Endothelial cell of umbilical vein (primary cell): ENCODE data around the gene NACAD. TPM values are rescaled to one million over a fixed set of nuclear protein-coding genes. Genes with fewer than 3 reads are reported as not detected.

Experiments
- BruUV-seq: library from RNA; stranded (reverse); fragments of 400-500 nt; replicated peaks from 2 replicates; lab custom pipeline; 2021; lab: Mats Ljungman, UMichigan
- CTCF ChIA-PET: fragments of 300-600, 350-600 bp; sonication (Branson Sonifier 250); formaldehyde crosslinking; loops from one replicate; lab custom pipeline; 2021; ENCODE audit warnings: antibody characterized with exemption, inconsistent platforms; lab: Charles Lee
- POLR2A ChIA-PET: fragments of 300-600, 350-600 bp; sonication (Branson Sonifier 250); formaldehyde crosslinking; loops from one replicate; lab custom pipeline; 2021; ENCODE audit warnings: antibody characterized with exemption, inconsistent platforms; lab: Charles Lee
- DNase-seq: peaks from one replicate; pipeline ENCODE4 v3.0.0-alpha.2; 2011; ENCODE audit warnings: low read depth, low spot score
- FAIRE-seq: peaks from 2 replicates; lab custom pipeline; 2011; peaks lifted over from hg19 to GRCh38; lab: Jason Lieb, UNC
- H2AFZ ChIP-seq: 2 replicates; pipeline ENCODE4 v1.6.0; 2012; ENCODE audit warnings: low read depth, low read length, control low read depth, inconsistent platforms
- H3K27ac ChIP-seq: 2 replicates; pipeline ENCODE4 v1.5.1; 2011; ENCODE audit warnings: low read depth, mild to moderate bottlenecking, control low read depth, low read length, moderate library complexity; ENCODE audit not compliant: insufficient read depth
- H3K27me3 ChIP-seq, 2 experiments: 2 replicates each; pipeline versions ENCODE4 v1.6.0 to v1.6.1; 2011; ENCODE audit warnings: low read length in 2 of 2, mixed read lengths in 1 of 2; ENCODE audit not compliant: control insufficient read depth in 2 of 2, insufficient read depth in 2 of 2
- H3K36me3 ChIP-seq, 2 experiments: 2 replicates in 1 of 2; 3 replicates in 1 of 2; pipeline ENCODE4 v1.5.1; 2011; ENCODE audit warnings: low read length in 2 of 2, mild to moderate bottlenecking in 1 of 2, moderate library complexity in 1 of 2; ENCODE audit not compliant: control insufficient read depth in 2 of 2, insufficient read depth in 2 of 2; ENCODE audit errors: extremely low read depth in 1 of 2
- H3K4me1 ChIP-seq: 3 replicates; pipeline ENCODE4 v1.5.1; 2011; ENCODE audit warnings: mild to moderate bottlenecking, low read length; ENCODE audit not compliant: control insufficient read depth, insufficient read depth; ENCODE audit errors: extremely low read depth
- H3K4me2 ChIP-seq: 2 replicates; pipeline ENCODE4 v1.6.1; 2011; ENCODE audit warnings: low read length, control low read depth, mixed read lengths; ENCODE audit not compliant: insufficient read depth
- H3K4me3 ChIP-seq, 3 experiments: fragments of 200-600 bp in 1 of 3; sonication (generic), shearing (Covaris generic) in 1 of 3; replicated peaks in 1 of 3; 2 replicates each; pipeline ENCODE4 v1.5.1; 2011 to 2016; ENCODE audit warnings: control low read depth in 3 of 3, low read length in 3 of 3, mild to moderate bottlenecking in 2 of 3, inconsistent platforms in 1 of 3, low read depth in 1 of 3, moderate library complexity in 1 of 3; ENCODE audit not compliant: insufficient read depth in 1 of 3
- H3K79me2 ChIP-seq: 2 replicates; pipeline ENCODE4 v1.6.0; 2012; ENCODE audit warnings: low read length, inconsistent platforms; ENCODE audit not compliant: control insufficient read depth, insufficient read depth
- H3K9ac ChIP-seq: replicated peaks from 2 replicates; pipeline ENCODE3; 2011; ENCODE audit warnings: low read length, control low read depth; ENCODE audit not compliant: insufficient read depth; ENCODE audit errors: extremely low read depth
- H3K9me1 ChIP-seq: replicated peaks from 3 replicates; pipeline ENCODE4 v1.6.0; 2011; ENCODE audit warnings: mild to moderate bottlenecking, low read length; ENCODE audit not compliant: control insufficient read depth, insufficient read depth; ENCODE audit errors: extremely low read depth
- H3K9me3 ChIP-seq: replicated peaks from 2 replicates; pipeline ENCODE4 v1.5.1; 2012; ENCODE audit warnings: low read length, inconsistent platforms; ENCODE audit not compliant: control insufficient read depth, insufficient read depth
- H4K20me1 ChIP-seq: replicated peaks from 2 replicates; pipeline ENCODE3; 2011; ENCODE audit warnings: mild to moderate bottlenecking, low read length; ENCODE audit not compliant: control insufficient read depth, insufficient read depth; ENCODE audit errors: extremely low read depth
- CTCF ChIP-seq, 2 donors: IDR thresholded peaks; 1 replicate in 1 of 2; 2 replicates in 1 of 2; pipeline ENCODE4 v1.5.1; 2011; ENCODE audit warnings: low read length in 2 of 2, mild to moderate bottlenecking in 2 of 2, moderate library complexity in 2 of 2, control low read depth in 1 of 2, inconsistent platforms in 1 of 2, low read depth in 1 of 2; ENCODE audit not compliant: insufficient read depth in 1 of 2; ENCODE audit errors: extremely low read depth in 1 of 2
- EZH2 ChIP-seq: IDR thresholded peaks from 2 replicates; pipeline ENCODE4 v1.6.1; 2012; ENCODE audit warnings: borderline replicate concordance, low read depth, mild to moderate bottlenecking, moderate library complexity, low read length, inconsistent platforms; ENCODE audit not compliant: severe bottlenecking
- FOS ChIP-seq: IDR thresholded peaks from 2 replicates; pipeline ENCODE4 v1.6.1; 2011; ENCODE audit warnings: mild to moderate bottlenecking, low read length, moderate library complexity, borderline replicate concordance; ENCODE audit not compliant: insufficient read depth
- GATA2 ChIP-seq: IDR thresholded peaks from 2 replicates; pipeline ENCODE4 v1.7.0; 2011; ENCODE audit warnings: low read depth, mild to moderate bottlenecking, moderate library complexity, mixed read lengths, low read length; ENCODE audit not compliant: insufficient read length, insufficient read depth
- JUN ChIP-seq: IDR thresholded peaks from 2 replicates; pipeline ENCODE4 v1.6.1; 2011; ENCODE audit warnings: borderline replicate concordance, low read depth; ENCODE audit not compliant: insufficient read length, insufficient read depth
- MAX ChIP-seq: IDR thresholded peaks from 2 replicates; pipeline ENCODE4 v1.6.1; 2011; ENCODE audit not compliant: insufficient read depth, insufficient read length
- MYC ChIP-seq: IDR thresholded peaks from one replicate; pipeline ENCODE4 v1.6.1; 2011; ENCODE audit warnings: mild to moderate bottlenecking, low read depth, low read length
- POLR2A ChIP-seq: IDR thresholded peaks from 2 replicates; pipeline ENCODE4 v1.6.1; 2012; ENCODE audit warnings: low read depth, mild to moderate bottlenecking, control low read depth, low read length
- POLR2AphosphoS5 ChIP-seq: IDR thresholded peaks from 2 replicates; pipeline ENCODE4 v1.6.1; 2012; ENCODE audit warnings: low read depth, mild to moderate bottlenecking, control low read depth, low read length, moderate library complexity; ENCODE audit not compliant: insufficient read depth
- dilution Hi-C: fragments of 300-500 bp; cut with MboI; formaldehyde crosslinking; loops from one replicate; pipeline ENCODE4 v1.15.0; 2019; ENCODE audit warnings: low sequenced_read_pairs; ENCODE audit not compliant: extremely low pct_ligation_motif_present
- intact Hi-C: fragments of 100-400 bp; cut with micrococcal nuclease; formaldehyde crosslinking; loops from one replicate; pipeline ENCODE4 v1.10.0; 2022
- polyA plus RNA-seq, 4 experiments: library from polyadenylated mRNA; depleted of rRNA in 3 of 4; stranded (reverse) in 3 of 4; unstranded in 1 of 4; fragments of >200 nt; gene quantifications; 2 replicates each; pipeline versions ENCODE4 v1.2.1 to v1.2.3, GENCODE V29; 2011 to 2012; ENCODE audit warnings: missing spikeins in 1 of 4
- total RNA-seq: library from RNA; stranded (reverse); gene quantifications from 2 replicates; pipeline ENCODE4 v1.2.3, GENCODE V29; 2021

Gene NACAD
- total and polyA plus RNA-seq, 2 donors (not counting 3 experiments of a cell fraction or from before 2014, with no cell fraction given) = 1.4 to 6.6 TPM

- Histone ChIP-seq H3K79me2 (peaks cover 40% of the 10 kb centered on the region), H2AFZ (no peak overlapping the region), H4K20me1 (no peaks in the 10 kb centered on the region), H3K4me3 (no peak overlapping the region), H3K4me1 (peaks cover 8% of the 10 kb centered on the region), H3K4me2 (no peak overlapping the region), H3K36me3 (peaks cover 15 to 38% of the 10 kb centered on the region in 2 experiments), H3K27ac (no peak overlapping the region), H3K9ac (no peak overlapping the region), H3K27me3 (peaks cover 0 to 9% of the 10 kb centered on the region in 2 experiments), H3K9me1 (no peaks in the 10 kb centered on the region), H3K9me3 (no peaks in the 10 kb centered on the region)
- ChIA-PET CTCF (no interaction called here), POLR2A (no interaction called here)
- intact Hi-C loops (no loop called here), dilution Hi-C loops (no loop called here)
- TF ChIP-seq EZH2 = no peak
- no peak for TF ChIP-seq MAX
- TF ChIP-seq FOS = no peak
- TF ChIP-seq CTCF (IDR thresholded peaks at IDR 0.05; ENCODE audit: extremely low read depth in 1 of 2, insufficient read depth in 1 of 2, low read depth in 1 of 2, low read length in 2 of 2) = no peak
- no peak for DNase-seq
- no TSS peak for BruUV-seq
- no peak for FAIRE-seq
Measured at GRCh38 chr7:45108863-45109262, 20.1 kb upstream of the NACAD start.

GRCh38 chr7:45107356-45107755, 18.6 kb upstream of the NACAD start:
- FAIRE-seq (no peak), DNase-seq (no peak)
- H3K4me2 ChIP-seq = no peak overlapping the region
- H2AFZ ChIP-seq = no peak overlapping the region
- H3K27ac ChIP-seq = no peak overlapping the region
- POLR2A ChIA-PET = no interaction called here
- no TSS peak for BruUV-seq
- no peak overlapping the region for H3K9ac ChIP-seq
- CTCF ChIA-PET = no interaction called here
- peaks cover 40% of the 10 kb centered on the region for H3K79me2 ChIP-seq
- peaks cover 8% of the 10 kb centered on the region for H3K4me1 ChIP-seq
- TF ChIP-seq MAX = no peak
- TF ChIP-seq GATA2 = no peak
- no peak for TF ChIP-seq CTCF (IDR thresholded peaks at IDR 0.05; ENCODE audit: extremely low read depth in 1 of 2, insufficient read depth in 1 of 2, low read depth in 1 of 2, low read length in 2 of 2)
- TF ChIP-seq JUN = no peak
- no peak for TF ChIP-seq POLR2AphosphoS5
- TF ChIP-seq POLR2A = no peak
- TF ChIP-seq FOS = no peak
- TF ChIP-seq EZH2 = no peak
- no peak for TF ChIP-seq MYC
- intact Hi-C loops (no loop called here), dilution Hi-C loops (no loop called here)
- H3K27me3 ChIP-seq = no peaks in the 10 kb centered on the region
- H3K4me3 ChIP-seq = no peak overlapping the region
- H3K9me1 ChIP-seq = no peaks in the 10 kb centered on the region
- H3K36me3 ChIP-seq = peaks cover 17 to 50% of the 10 kb centered on the region in 2 experiments
- no peaks in the 10 kb centered on the region for H4K20me1 ChIP-seq
- no peaks in the 10 kb centered on the region for H3K9me3 ChIP-seq
